ENCODE results near the gene TCHH. TPM values are rescaled to one million over a fixed set of nuclear protein-coding genes. Genes with fewer than 3 reads are reported as not detected.

The TCHH gene, protein sequence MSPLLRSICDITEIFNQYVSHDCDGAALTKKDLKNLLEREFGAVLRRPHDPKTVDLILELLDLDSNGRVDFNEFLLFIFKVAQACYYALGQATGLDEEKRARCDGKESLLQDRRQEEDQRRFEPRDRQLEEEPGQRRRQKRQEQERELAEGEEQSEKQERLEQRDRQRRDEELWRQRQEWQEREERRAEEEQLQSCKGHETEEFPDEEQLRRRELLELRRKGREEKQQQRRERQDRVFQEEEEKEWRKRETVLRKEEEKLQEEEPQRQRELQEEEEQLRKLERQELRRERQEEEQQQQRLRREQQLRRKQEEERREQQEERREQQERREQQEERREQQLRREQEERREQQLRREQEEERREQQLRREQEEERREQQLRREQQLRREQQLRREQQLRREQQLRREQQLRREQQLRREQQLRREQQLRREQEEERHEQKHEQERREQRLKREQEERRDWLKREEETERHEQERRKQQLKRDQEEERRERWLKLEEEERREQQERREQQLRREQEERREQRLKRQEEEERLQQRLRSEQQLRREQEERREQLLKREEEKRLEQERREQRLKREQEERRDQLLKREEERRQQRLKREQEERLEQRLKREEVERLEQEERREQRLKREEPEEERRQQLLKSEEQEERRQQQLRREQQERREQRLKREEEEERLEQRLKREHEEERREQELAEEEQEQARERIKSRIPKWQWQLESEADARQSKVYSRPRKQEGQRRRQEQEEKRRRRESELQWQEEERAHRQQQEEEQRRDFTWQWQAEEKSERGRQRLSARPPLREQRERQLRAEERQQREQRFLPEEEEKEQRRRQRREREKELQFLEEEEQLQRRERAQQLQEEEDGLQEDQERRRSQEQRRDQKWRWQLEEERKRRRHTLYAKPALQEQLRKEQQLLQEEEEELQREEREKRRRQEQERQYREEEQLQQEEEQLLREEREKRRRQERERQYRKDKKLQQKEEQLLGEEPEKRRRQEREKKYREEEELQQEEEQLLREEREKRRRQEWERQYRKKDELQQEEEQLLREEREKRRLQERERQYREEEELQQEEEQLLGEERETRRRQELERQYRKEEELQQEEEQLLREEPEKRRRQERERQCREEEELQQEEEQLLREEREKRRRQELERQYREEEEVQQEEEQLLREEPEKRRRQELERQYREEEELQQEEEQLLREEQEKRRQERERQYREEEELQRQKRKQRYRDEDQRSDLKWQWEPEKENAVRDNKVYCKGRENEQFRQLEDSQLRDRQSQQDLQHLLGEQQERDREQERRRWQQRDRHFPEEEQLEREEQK (N-terminal part only)
- under 0.01 TPM in 1 of 2 replicates, not detected in the other for total RNA-seq

DNA sequence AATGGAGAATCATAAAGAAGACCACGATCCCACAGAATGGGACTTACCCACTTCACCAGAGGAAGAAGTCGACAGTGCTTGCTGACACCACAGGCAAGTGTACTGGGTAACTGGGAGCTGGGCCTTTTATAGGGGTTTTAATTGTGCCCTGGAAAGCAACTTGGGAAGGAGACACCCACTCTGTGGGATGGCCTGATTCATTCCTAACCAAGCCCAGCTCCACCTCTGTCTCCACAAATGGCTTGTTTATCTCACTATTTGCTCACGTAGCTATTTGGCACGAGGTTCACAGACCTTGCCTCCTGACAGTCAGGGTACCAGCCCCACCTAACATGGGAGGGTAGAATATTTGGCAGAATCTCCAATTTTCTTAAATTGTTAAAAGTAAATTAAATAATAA is at the start of gene TCHH:
TSS of gene TCHH (minus strand) at position 101 of the 400 bp plus-strand sequence. CDS start 1,364 bp downstream, outside the sequence.

DNA sequence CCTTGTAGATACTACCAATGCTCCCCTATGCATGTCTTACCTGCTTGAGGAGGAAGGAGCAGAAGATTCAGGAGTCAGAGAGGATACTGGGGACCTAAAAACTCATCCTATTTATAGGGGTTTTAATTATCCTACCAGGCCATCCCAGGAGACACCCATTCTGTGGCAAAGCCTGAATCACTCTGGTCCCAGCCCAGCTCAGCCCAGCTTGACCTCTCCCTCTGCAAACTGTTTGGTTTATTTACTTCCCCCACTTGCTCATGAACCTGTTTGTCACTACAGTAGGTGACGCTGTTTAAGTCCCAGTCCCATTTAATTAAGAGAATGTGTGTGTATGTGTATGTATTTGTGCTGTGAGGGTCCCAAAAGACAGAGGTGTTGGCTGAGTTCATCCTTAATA is 43.9 kb upstream of the TCHH start, which contains the start of gene RPTN:
TSS of gene RPTN (minus strand) at position 85 of the 400 bp plus-strand sequence. CDS start 1,339 bp downstream, outside the sequence.

DNA sequence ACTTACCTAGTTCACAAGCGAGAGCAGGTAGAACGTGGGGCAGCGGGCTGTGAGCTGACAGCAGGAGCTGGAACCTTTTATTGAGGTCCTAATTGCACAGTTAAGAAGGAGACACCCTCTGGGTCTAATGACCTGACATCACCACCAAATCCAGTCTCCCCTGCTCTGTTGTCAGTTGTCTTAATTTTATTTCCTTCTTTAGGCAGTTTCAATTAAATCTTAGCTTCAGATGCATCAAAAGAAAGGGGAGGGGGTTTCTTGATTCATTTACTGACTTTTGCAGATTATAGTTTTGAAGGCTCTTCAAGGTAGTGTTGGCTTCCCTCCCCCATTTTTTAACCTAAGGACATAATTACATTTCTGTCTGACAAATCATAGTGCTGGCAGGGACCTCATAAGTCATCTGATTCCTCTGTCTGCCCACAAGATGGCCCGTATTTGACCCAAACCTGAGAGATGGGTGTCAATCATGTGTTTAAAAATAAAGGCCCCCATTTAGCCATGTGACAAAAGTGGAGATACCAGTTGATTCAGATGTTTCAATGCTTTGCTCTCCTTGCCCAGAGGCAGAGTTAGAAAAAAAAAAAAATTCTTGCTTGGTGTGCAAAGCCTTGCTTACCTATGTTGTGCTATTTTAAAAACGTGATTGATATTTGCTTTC is 26.1 kb downstream of the TCHH start, which contains the start of gene TCHHL1:
TSS of gene TCHHL1 (minus strand) at position 51 of the 661 bp plus-strand sequence. CDS start 921 bp downstream, outside the sequence.

Other genes with a start within 250 kb of the TCHH start
- 9.9 and 13.7 TPM in 2 replicates for gene THEM4, start 205.9 kb downstream of the TCHH start, total RNA-seq
- gene S100A10, start 121.6 kb downstream of the TCHH start, total RNA-seq: 75.2 and 168 TPM in 2 replicates
- gene S100A11, start 78.4 kb downstream of the TCHH start, total RNA-seq: 164 and 641 TPM in 2 replicates
- not detected in 2 replicates for gene TCHHL1, start 26.4 kb downstream of the TCHH start, total RNA-seq
- not detected in 2 replicates for gene RPTN, start 43.8 kb upstream of the TCHH start, total RNA-seq
- gene HRNR, start 108.7 kb upstream of the TCHH start, total RNA-seq: not detected in 2 replicates
- gene FLG, start 209.8 kb upstream of the TCHH start, total RNA-seq: under 0.01 TPM in 1 of 2 replicates, not detected in the other
- gene FLG2, start 244.6 kb upstream of the TCHH start, total RNA-seq: not detected in 2 replicates

Measured in epithelial cell of alveolus of lung (primary cell).